ENCODE data around the gene LRP1B.
"Not testable (repeated sequence)": the region's sequence is repeated elsewhere in the genome, so short reads cannot be mapped to it uniquely, and the experiment has no call there.

LRP1B gene

DNA sequence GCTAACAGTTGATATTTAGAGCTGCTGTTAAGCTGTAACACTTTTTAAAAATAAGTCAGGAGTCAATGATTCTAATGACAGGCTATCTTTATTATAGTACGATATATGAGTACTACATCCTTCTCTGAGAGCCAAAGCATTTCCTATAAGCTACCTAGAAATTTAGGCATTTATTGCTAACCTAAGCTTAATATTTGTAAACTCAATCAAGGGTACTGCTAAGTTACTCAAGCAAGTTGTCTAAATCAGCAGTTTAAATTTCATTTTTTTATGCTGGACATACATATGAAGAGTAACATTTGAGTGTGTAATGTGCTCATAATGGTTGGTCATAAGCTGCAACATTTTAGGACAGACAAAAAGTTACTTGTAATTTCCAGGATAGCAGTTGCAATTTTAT is 1774.1 kb downstream of the LRP1B start:
- DNase-seq: no peak

DNA sequence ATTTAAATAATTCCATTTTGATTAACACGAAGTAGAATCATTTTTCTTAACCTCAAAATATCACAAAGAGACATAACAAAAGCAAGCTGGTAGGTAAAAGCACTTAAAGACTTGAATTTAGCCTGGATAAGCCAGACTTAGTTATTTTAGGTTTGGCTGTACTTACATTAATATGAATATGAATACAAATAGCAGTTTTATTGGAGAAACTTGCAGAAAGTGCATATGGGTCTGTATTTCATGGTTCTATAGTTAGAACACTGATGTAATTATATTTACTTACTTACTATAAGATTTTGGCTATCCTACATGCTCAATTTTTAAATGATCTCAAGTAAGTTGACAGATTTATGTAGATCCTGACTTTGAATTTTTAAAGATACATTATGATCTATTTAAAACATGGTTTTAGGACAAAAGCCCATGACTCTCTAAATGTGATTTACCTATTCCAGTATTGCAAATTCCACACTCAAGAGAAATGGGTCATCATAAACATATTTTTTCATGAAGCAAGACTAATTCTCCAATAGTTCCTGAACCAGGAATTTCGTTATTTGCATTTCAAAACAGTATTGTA is 1775.2 kb downstream of the LRP1B start:
- DNase-seq: no peak

DNA sequence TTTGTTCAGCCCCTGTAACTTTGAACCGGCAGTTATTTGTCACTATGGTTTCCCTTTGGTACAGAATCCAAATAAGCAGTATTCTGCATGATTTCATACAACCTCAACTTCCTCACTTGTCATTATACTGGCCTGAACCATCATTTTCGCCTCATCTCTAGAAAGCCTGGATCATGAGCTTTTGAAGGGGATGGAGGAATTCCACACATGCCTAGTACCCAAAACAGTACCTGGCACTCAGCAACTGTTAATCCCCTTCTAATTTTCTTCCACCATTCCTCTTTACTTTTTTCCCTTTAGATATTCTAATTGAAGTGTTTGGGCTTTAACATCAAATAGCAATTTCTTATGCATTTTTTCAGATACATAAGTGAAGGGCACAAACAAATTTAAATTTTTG is 1776.3 kb downstream of the LRP1B start:
- no peak for DNase-seq

DNA sequence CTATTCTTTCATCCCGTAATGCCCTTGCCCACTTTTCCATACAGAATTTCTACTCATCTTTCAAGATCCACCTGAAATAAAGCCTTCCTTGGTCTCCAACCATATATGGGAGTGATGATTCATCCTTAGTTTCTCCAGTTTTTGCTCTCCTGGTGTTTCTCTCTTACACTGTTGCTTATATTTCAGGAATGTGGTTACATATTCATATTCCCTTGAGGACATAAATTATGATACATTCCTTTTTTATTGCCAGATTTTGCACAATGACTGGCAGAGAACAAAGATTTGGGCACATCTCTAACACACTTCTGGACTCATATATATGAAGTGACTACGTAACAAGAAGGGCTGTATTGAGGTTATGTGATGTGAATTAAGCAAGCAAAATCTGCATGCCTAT is 1777.3 kb downstream of the LRP1B start:
- no peak for DNase-seq

DNA sequence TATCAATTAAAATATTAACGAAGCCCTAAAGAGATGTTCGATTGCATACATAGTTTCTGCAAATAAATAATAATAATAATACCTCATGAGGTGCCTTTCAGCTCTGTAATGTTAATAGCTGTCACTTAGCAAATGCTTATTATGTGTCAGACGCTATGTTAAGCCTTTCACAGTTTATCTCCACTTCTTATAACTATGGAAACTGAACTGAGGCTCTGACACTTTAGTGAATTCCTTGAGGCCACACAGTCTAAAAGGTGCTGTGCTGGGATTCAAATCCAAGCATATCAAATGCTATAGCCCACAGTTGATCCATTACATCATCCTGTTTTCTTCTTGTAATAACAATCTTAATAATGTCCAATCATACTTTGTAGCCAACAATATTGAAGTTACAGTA is 1779.1 kb downstream of the LRP1B start:
- DNase-seq: no peak

DNA sequence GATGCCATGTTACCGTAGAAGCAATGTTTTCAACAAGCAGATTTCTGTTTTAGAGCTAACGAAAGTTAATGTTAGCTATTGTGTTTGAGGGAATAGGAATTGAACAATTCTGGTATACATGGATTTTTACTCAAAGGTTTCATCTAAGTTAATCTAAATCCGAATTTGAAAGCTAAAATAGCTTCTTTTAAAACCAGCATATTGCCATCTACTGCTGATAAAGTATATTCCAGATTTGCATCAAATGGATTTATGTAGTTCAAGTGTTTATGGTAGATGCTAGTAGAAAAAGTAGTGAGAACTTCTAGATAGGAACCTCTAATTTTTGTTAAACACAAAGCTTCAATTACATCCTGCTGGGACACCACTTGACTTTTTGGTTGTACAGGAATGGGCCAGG is 1781.1 kb downstream of the LRP1B start:
- no peak for DNase-seq

DNA sequence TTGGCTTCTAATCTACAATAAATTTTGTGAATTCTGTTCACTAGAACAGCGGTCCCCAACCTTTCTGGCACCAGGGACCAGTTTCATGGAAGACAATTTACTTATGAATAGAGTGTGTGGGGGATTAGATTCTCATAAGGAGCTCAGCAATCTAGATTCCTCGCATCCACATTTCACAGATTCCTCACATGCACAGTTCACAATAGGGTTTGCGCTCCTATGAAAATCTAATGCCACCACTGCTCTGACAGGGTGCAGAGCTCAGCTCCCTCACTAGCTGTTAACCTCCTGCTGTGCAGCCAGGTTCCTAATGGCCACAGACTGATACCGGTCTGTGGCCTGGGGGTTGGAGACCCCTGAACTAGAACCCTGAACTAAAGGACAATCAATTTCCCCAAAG is 1782.0 kb downstream of the LRP1B start:
- DNase-seq: no peak

DNA sequence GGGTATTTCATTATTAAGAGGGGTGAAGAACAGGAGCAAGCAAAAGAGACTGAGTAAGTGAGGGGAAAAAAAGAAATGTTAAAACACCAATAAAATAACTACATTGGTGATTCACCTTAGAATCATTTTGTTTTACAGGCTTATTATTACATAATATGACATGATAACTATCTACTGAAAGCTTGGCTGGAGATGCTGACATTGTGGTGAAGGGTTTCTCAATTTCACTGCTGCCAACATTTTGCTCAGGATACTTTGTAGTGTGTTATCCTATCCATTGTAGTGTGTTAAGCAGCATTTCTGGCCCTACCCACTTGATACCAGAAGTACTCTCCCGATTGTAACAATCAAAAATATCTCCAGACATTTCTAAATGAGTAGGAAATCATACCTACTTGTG is 1786.0 kb downstream of the LRP1B start:
- no peak for DNase-seq

DNA sequence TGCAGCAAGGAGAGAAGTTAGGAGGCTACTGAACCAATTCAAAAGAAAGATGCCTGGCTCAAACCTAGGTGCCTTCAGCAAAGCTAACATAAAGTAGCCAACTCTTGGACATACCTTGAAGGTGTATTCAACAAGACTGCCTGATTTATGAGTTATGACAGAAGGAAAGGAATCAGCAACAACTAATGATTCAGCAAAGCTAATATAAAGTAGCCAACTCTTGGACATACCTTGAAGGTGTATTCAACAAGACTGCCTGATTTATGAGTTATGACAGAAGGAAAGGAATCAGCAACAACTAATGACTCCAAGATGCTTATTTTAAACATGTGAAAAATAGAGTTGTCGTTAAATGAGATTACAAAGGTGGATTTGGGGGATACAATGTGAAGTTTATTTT is 1786.5 kb downstream of the LRP1B start:
- not testable (repeated sequence) for DNase-seq

DNA sequence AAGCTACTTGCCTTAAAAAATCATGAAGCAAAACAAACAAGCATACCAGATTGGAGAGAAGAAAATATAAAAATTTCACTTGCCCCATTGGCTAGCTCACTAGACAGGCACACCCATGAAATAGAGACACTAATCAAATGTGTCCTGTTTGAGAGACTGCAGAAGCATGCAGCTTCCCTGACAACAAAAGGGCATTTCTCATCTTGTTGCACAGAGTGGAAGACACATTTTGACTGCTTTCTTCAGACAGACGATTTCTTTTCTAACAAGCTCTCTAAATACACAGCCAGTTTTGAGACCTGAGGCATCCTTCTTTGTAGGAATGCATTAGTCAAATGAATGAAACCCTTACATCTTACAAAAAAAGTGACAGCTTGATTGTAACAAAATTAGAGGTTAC is 1792.0 kb downstream of the LRP1B start:
- no peak for DNase-seq

DNA sequence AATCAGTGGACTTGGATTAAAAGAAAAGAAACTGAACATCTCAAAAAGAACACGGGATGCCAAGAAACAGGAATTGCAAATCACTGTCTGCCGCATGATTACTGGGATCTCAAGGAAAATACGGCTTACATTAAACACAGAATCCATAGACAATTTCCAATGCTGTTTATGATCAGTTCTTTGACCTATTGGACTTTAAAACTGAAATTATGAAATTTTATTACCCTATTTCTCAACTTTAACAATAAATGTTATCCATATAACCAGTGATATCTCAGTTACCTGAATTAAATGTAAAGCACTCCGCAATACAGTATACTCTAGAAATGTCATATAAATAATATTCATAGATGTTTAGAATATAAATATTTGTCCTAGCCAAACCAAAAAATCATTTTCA is 1793.8 kb downstream of the LRP1B start:
- DNase-seq: no peak

DNA sequence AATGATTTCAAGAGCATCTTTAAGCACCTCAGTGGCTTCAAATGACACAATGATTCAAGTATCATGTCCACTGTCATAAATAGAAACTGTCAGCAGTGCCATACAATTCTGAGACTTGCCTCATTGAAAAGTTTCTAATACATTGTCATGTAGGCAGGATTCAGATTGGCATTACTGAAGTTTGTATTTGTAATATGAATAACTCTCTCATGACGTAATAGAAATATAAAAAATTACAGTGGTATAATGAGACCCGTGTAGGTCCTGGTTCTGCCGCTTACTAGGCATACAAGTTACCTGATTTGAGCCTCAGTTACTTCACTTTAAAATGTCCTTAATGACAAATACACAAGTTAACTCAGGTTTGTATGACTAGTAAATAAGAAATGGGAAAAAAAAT is 1814.5 kb downstream of the LRP1B start:
- DNase-seq: no peak

DNA sequence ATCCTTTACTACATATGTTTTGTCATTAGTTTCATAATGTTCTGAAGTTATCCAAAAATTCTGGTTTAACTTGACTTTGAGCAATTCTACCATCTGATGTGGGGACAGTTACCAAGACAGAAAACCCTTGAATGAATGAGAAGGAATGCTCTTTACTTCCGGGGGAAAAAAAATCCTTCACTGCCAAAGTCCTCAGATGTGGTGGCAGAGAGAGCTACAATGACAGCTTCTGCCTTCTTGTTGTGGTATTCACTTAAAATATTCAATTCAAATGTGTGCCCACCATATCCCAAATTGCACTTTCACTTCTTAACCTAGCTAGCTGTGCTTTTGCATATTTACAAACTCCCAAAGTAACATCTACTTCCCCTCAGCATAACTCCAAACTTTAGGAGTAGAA is 1818.9 kb downstream of the LRP1B start:
- DNase-seq: no peak

DNA sequence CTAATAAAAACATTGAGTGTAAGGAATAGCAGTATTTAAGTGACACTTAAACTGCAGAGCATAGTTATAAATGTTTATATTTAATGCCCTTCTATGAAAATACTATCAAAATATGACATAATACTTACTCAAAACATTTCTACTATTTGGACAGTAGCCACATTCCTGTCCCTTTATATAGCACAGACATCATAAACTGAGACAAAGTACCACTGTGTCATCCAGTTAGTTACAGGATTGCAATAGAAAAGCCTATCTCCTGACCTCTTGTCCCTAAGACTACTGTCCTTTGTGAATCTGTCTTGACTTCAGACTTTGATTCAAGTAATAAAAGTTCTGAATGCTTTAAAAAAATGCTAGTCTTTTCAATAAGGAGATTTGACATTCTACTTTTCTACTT is 1822.1 kb downstream of the LRP1B start:
- DNase-seq: no peak

DNA sequence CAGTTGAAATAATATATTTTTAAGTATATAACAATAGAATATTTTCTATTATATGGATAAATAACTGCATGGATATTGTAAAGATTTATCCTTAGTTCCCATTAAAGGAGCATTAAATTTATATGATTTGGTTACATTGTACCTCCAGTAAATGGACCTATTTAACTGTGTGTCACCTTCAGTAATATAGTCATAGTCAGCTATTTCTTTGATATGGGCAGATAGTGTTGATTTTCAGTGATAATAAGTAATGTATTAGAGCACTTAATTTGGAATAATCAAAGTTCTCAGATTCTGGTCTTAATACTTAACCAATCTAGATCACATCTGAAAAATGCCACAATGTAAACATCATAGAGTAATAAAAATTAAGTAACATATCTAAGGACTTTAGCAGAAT is 1823.3 kb downstream of the LRP1B start:
- no peak for DNase-seq

DNA sequence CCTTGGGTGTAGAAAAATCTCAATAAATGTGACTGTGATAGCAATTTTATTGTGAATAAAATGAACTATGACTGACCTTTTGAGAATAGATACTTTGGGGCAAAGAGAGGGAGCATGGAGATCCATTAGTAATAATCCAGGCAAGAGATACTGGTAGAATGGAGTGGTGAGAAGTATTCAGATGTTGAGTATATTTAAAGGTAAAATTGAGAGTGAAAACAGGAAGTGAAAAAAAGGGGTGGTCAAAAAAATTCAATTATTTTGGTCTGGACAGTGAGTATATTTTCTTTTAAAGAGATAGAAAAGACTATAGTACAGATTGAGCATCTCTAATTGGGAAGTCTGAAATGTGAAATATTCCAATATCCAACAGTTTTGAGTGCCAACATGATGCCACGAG is 1835.0 kb downstream of the LRP1B start:
- no peak for DNase-seq

DNA sequence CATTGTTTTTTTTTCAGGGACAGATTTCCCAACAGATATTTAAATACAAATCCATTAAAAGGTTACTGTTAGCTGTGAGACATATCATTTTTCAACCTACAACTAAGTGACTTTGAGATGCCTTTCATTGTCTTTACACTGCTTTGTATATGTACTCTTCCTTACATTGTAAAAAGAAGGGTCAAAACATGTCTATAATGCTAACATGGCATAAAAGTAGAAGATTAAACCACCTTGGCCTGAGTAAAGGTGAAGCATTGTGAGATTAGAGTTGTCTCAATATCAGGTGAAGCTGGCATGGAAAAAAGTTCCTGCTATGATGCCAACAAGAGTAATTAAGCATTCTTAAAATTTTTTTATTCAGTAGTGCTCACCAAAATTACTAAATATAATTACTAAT is 1842.1 kb downstream of the LRP1B start:
- DNase-seq: no peak

DNA sequence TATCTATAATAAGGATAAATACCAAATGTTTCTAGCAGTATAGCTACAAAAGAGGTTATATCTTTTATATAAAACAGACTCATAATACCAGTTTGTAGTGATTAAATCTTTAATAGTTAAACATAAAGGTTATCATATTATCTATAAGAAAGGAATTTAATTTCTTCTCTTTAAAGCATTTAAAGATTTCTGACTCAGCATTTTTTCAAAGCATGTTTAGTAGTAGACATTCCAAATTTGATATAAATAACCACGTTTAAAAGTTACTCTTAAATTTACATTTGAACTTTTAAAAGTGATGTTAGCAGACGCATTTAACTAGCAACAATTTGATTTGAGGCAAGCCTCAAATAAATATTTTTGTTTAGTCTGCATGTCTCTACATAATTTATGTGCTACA is 1842.6 kb downstream of the LRP1B start:
- no peak for DNase-seq

DNA sequence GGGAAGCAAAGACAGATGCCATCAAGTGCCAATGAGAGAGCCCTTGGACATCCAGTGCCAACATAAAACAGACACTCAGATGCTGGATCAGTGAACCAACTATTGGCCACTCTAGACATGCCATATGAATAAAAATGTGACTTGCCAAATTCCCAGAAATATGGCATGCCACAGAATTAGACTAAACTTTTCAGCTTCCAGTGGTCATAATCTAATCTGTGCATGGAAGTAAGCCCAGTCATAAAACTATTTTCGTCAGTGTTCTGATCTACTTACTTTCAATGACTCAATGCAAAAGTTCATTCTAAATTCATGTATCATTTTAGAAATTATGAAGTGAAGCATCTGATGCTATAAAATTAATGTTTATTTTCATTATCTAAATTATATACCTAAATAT is 1844.4 kb downstream of the LRP1B start:
- DNase-seq: no peak

DNA sequence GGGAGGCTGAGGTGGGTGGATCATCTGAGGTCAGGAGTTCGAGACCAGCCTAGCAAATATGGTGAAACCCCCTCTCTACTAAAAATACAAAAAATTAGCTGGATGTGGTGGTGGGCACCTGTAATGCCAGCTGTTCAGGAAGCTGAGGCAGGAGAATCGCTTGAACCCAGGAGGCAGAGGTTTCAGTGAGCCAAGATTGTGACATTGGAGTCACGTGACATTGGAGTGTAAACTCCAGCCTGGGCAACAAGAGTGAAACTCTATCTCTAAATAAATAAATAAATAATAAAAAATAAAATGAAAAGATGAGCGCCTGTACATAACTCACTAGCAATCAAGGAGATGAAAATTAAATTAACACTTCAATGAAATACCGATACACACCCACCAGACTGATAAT is 1853.5 kb downstream of the LRP1B start:
- not testable (repeated sequence) for DNase-seq

DNA sequence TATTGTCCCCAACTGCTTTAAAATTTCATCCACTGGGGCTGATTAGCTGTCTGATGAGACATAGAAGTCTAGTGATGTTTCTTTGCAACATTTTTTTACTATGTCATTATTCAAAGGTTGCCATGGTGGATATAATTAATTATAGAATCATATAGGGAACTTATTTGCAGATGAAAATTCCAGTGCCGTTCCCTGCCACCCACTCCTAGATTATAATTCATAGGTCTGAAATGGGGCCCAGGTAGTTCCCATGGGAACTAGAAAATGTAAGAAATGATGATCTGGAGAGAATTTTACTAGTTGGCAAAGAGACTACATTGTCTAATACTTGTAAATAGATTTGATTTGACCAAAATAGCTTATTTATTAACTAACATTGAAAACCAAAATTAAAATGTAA is 1854.2 kb downstream of the LRP1B start:
- no peak for DNase-seq

DNA sequence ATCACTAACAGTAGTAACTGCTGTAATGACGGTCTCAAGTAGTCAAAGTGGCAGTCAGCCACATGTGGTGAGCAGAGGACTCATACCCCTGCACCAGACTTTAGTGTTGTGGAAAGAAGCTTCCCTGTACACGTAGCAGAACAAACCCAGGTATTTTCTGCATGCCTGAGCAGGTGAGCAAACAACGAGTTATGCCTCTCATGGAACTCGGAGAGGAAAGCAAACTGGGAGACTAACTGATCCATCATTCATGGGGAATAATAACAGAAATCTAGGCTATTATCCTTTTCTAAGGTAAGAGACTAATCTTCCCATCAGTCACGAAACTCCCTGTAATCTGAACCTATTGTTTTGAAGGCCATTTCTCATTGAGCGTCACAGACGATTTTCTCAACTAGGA is 1855.4 kb downstream of the LRP1B start:
- no peak for DNase-seq

DNA sequence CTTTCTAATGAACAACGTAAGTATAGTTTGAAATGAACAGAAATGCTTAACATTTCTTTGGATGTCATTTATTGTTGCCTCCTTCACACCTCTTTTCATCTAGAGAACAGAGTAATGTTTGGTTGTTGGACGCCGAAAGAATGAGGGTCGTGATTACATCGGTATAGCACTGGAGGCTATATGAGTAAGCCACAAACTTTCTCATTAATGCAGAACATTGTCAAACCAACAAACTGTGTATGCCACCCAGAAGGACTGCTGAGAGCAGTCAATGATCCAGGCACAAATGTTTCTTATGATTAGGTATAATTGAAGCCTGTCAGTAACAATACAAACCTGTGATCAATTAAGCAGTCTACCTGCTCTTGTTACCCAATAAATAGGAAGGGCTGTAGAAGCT is 1855.9 kb downstream of the LRP1B start:
- no peak for DNase-seq

DNA sequence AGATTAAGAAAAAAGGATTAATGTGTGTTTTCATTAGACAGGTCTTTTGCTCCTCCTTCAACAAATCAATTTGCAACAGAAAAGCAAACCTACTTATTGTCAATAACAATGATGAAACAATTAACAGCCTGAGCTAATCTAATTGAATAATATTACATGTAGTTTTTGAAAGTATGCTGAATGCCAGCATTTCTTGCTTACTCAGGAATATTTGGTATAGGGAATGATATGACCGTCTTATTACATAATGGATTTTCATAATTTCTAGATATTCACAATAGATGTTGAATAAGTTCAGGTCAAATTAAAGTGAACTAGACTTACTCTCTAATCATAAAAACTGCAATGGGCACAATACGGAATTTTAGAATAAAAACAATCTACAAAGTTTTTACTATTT is 1856.9 kb downstream of the LRP1B start:
- no peak for DNase-seq

DNA sequence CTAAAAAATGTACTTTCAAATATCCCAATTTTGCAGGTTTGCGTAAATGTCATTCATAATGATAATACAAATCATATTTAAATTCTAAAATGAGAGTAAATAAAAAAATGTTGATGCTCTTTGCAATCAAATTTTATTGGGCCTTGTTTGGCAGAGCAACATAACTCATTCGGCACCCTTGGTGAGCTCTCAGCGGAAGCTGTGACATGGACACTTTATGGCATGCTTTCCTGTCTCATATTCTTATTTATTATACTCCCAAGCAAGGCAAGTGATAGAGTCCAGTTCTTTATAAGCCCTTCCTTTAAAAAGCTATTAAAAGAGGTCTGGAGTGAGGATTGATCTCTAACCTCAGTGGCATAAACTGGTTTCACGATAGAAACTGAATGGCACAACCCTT is 1857.4 kb downstream of the LRP1B start:
- no peak for DNase-seq

DNA sequence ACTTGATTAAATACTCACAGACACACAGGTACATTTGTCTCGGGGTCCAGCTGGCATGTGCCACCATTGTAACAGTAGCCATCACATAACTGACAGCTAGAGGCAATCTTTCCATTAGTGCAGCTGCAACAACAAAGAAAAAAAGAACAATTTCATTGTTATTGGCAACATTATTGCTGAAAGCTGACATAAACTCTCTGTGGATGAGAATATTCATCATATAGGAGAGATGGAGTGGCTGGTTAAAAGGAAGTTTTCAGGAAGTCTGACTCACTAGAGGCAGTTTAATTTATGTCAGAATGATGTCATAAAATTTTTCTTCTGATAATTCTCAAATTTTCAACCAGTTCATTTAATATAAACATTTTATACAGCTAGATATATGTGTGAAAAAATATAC is 1860.6 kb downstream of the LRP1B start:
- DNase-seq: no peak
